Right lobe of liver (tissue), 6 donors: ENCODE data around the gene KLF13. TPM values are rescaled to one million over a fixed set of nuclear protein-coding genes. Genes with fewer than 3 reads are reported as not detected.

ENCODE experiments used
- ATAC-seq, 4 donors: fragments of 200-7000 bp; cut with Tn5 transposase; one replicate each; pipeline ENCODE4 v1.9.1; 2020; ENCODE audit warnings: mild to moderate bottlenecking in 4 of 4, moderate library complexity in 4 of 4
- DNase-seq, 3 donors: peaks; one replicate each; pipeline ENCODE4 v3.0.0-alpha.2; 2020
- H3K27ac ChIP-seq, 3 donors: fragments of 200-600 bp; one replicate each; pipeline ENCODE4 v1.8.0; 2022
- H3K27me3 ChIP-seq, 2 donors: fragments of 200-600 bp; one replicate each; pipeline ENCODE4 v1.8.0; 2022
- H3K36me3 ChIP-seq, 4 donors: fragments of 200-600 bp; sonication (generic) in 1 of 4; one replicate each; pipeline versions ENCODE4 v1.5.1 to v1.8.0; 2017 to 2022; ENCODE audit warnings: control low read depth in 1 of 4
- H3K4me1 ChIP-seq, 4 donors: fragments of 200-600 bp; sonication (generic) in 1 of 4; one replicate each; pipeline versions ENCODE4 v1.5.1 to v1.8.0; 2017 to 2022; ENCODE audit warnings: control low read depth in 1 of 4
- H3K4me3 ChIP-seq, 3 donors: fragments of 200-600 bp; one replicate each; pipeline ENCODE4 v1.8.0; 2022
- H3K9me3 ChIP-seq, 4 donors: fragments of 200-600 bp; sonication (generic) in 1 of 4; one replicate each; pipeline versions ENCODE4 v1.5.1 to v1.8.0; 2017 to 2022; ENCODE audit warnings: control low read depth in 1 of 4
- POLR2A ChIP-seq: fragments of 450-650 bp; IDR thresholded peaks from one replicate; pipeline ENCODE4 v1.6.1; 2017; ENCODE audit warnings: antibody characterized with exemption, mild to moderate bottlenecking
- WGBS: methylation state at CpG from one replicate; pipeline ENCODE4 v1.1.6; 2018; ENCODE audit warnings: low coverage, low lambda C conversion rate; ENCODE audit not compliant: insufficient coverage; ENCODE audit errors: missing lambda C conversion rate; 5-methylcytosine and 5-hydroxymethylcytosine counted together
- intact Hi-C, 2 donors: fragments of 100-400 bp; cut with DNase I; formaldehyde crosslinking; loops; one replicate each; pipeline versions ENCODE4 v1.11.2 to v1.14.1; 2022
- total RNA-seq, 6 experiments: library from RNA; depleted of rRNA in 2 of 6; stranded (reverse); fragments of >200 nt in 2 of 6; fragmentation: NEBNext Ultra II Directional in 3 of 6; extraction: Animal tissue kit (Norgen Biotek cat#: 25700) in 3 of 6; gene quantifications; one replicate each; pipeline versions ENCODE4 v1.1.0 to v1.2.4, GENCODE V29; 2016 to 2023
- TF ChIP-seq, protein P1 (sequence below), 4 donors: fragments of 200-600 bp in 3 of 4; fragments of 450-650 bp in 1 of 4; IDR thresholded peaks; one replicate each; pipeline versions ENCODE4 v1.5.1 to v1.8.0; 2016 to 2022; ENCODE audit warnings: antibody characterized with exemption in 4 of 4, mild to moderate bottlenecking in 2 of 4
- donor health status: DM: no; HTN: yes; CAD: no.
- donor health status: DM: no; HTN: no; CAD: no.
- donor health status: DM: no; HTN: no; CAD: no.
- donor health status: DM: no; HTN: yes; CAD: no.
- donor health status: DM: no; HTN: yes; CAD: no.

Gene KLF13
- total RNA-seq, 6 experiments from 2014 or later: 22.7 to 66.2 (median 28.5) TPM

DNA sequence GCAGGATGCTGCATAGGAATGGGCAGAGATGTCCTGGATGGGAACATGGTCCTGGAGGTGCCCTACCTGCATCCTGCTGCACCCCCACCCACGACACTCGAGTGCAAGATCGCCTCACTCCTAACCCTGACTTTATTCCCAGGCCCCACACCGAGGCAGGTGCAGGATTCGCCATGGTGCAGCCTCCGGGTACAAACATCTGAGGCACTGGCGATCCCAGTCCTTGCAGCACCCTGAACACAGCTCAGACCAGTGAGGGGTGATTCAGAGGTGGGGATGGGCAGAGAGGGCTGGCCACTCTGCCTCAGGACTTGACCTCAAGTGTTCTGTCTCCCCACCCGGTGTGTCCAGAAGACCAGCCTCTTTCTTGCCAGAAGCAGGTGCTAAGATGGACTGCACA lies 49.1 kb downstream of the KLF13 start:
- Histone ChIP-seq H3K27me3 (no peaks in the 10 kb centered on the region), H3K4me3 (no peak overlapping the region), H3K36me3 (peaks cover 0 to 19% (median 6%) of the 10 kb centered on the region in 4 donors), H3K27ac (no peak overlapping the region), H3K4me1 (peaks cover 0 to 8% (median 2%) of the 10 kb centered on the region in 4 donors), H3K9me3 (no peaks in the 10 kb centered on the region)
- no CpG with 5 or more reads among the region's 8 CpGs for WGBS
- DNase-seq (no peak), ATAC-seq (no peak)
- intact Hi-C loops: no loop called here
- no peak for TF ChIP-seq POLR2A
- TF ChIP-seq, protein P1, sequence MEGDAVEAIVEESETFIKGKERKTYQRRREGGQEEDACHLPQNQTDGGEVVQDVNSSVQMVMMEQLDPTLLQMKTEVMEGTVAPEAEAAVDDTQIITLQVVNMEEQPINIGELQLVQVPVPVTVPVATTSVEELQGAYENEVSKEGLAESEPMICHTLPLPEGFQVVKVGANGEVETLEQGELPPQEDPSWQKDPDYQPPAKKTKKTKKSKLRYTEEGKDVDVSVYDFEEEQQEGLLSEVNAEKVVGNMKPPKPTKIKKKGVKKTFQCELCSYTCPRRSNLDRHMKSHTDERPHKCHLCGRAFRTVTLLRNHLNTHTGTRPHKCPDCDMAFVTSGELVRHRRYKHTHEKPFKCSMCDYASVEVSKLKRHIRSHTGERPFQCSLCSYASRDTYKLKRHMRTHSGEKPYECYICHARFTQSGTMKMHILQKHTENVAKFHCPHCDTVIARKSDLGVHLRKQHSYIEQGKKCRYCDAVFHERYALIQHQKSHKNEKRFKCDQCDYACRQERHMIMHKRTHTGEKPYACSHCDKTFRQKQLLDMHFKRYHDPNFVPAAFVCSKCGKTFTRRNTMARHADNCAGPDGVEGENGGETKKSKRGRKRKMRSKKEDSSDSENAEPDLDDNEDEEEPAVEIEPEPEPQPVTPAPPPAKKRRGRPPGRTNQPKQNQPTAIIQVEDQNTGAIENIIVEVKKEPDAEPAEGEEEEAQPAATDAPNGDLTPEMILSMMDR (IDR thresholded peaks at IDR 0.05): no peak

DNA sequence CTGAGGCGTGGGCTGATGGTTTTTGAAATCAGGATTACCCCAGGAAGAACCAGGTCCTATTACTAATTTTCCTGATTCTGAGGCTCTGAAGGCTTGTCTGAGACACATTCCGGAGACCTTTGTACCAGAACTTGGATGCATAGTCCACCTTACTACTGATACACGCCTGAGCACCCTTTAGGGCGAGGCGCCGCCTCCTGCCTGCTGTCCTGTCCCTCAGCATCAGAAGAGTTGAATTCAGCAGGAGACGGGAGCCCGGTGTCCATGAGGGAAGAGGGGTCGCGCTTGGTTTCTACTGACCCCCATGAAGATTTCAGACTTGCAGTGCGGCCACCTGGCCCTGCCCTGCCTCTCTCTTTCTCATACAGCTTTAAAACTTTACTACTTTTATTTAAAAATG lies 49.9 kb downstream of the KLF13 start:
- no peak for ATAC-seq
- Histone ChIP-seq H3K4me3 (no peak overlapping the region), H3K9me3 (no peaks in the 10 kb centered on the region), H3K27me3 (no peaks in the 10 kb centered on the region), H3K27ac (no peak overlapping the region), H3K4me1 (peaks cover 0 to 8% (median 2%) of the 10 kb centered on the region in 4 donors), H3K36me3 (peaks cover 0 to 19% (median 6%) of the 10 kb centered on the region in 4 donors)
- WGBS: 95% methylated on average over 3 of the region's 11 CpGs
- no peak for DNase-seq
- intact Hi-C loops: no loop called here
- TF ChIP-seq POLR2A: no peak
- TF ChIP-seq, protein P1 (IDR thresholded peaks at IDR 0.05): no peak

DNA sequence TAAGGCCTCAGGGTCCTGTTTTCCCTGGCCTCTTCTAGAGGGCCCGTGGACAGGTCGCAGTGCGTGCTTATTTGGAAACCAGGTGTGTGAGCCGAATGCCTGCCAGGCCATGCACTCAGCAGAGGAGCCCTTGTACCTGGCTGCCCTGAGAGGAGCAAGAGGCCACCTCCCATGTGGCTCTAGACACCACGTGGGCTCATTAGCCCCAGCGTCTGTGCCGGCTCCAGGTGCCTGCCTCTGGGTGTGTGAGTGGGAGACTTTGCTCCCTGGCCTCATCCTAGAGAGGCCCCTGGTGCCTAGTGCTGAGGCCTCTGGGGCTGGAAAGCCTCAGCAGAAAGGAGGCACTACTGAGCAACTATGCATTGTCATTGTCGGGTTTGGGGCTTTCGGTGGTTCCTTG lies 50.4 kb downstream of the KLF13 start:
- H3K4me3 ChIP-seq: no peak overlapping the region
- H3K4me1 ChIP-seq: peaks cover 0 to 10% (median 2%) of the 10 kb centered on the region in 4 donors
- WGBS: no CpG with 5 or more reads among the region's 9 CpGs
- DNase-seq (peak in 1 of 3 donors; percentile 79), ATAC-seq (peak; percentile 43 to 70 (median 56))
- H3K36me3 ChIP-seq: peaks cover 0 to 17% (median 6%) of the 10 kb centered on the region in 4 donors
- no peaks in the 10 kb centered on the region for H3K27me3 ChIP-seq
- intact Hi-C loops: no loop called here
- H3K9me3 ChIP-seq: no peaks in the 10 kb centered on the region
- TF ChIP-seq POLR2A: no peak
- TF ChIP-seq, protein P1 (IDR thresholded peaks at IDR 0.05): no peak
- H3K27ac ChIP-seq: no peak overlapping the region

DNA sequence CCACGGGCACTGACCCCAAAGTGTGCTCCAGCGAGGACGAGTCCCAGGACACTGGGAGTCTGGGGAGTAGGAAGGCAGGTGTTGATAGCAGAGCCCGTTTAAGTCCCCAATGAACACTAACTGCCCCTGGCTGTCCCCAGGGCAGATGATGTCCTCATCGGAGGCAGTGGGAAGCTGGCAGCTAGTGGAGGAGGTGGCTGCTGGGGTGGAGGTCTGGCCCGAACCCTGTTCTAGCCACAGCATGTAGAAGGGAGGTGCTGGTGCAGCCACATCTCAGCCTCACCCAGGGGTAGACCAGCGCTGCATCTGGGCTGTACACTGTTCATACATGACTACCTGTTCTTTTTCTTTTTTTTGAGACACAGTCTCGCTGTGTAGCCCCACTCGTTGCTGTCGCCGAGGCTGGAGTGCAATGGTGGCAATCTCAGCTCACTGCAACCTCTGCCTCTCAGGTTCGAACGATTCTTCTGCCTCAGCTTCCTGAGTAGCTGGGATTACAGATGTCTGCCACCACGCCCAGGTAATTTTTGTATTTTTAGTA lies 51.8 kb downstream of the KLF13 start:
- Histone ChIP-seq H3K36me3 (peaks cover 0 to 5% (median 2%) of the 10 kb centered on the region in 4 donors), H3K4me3 (no peak overlapping the region), H3K27ac (no peak overlapping the region), H3K27me3 (no peaks in the 10 kb centered on the region), H3K9me3 (no peaks in the 10 kb centered on the region), H3K4me1 (peaks cover 0 to 18% (median 8%) of the 10 kb centered on the region in 4 donors)
- 93% methylated on average over 10 of the region's 14 CpGs for WGBS
- intact Hi-C loops: no loop called here
- no peak for TF ChIP-seq POLR2A
- TF ChIP-seq, protein P1 (IDR thresholded peaks at IDR 0.05): no peak
- DNase-seq (no peak), ATAC-seq (no peak)
